ENCODE measurements around the gene ST6GALNAC3. TPM values are rescaled to one million over a fixed set of nuclear protein-coding genes. Genes with fewer than 3 reads are reported as not detected.

ST6GALNAC3 gene
- total RNA-seq, 4 donors from 2014 or later = 1.00 to 5.7 (median 1.9) TPM; not detected in 1

- WGBS, 2 donors (ENCODE audit: low coverage in 1 of 2) = 73 to 75% methylated on average over 7 to 9 of the region's 9 CpGs
- no peaks in the 10 kb centered on the region for H3K4me1 ChIP-seq
- H3K27ac ChIP-seq = no peak overlapping the region
- in situ Hi-C loops (cut with MboI; ENCODE audit: low pct_ligation_motif_present in 1 of 4, low pct_unique_long_range_greater_than_20kb in 1 of 4, low sequenced_read_pairs in 3 of 4) = no loop called here
- H3K4me3 ChIP-seq = no peak overlapping the region
- TF ChIP-seq POLR2AphosphoS5 (IDR thresholded peaks at IDR 0.05) = peak in 2 of 3 donors; percentile 17 to 28
- no peak for TF ChIP-seq POLR2A (IDR thresholded peaks at IDR 0.05)
- TF ChIP-seq CTCF (IDR thresholded peaks at IDR 0.05) = no peak
- no peak for TF ChIP-seq EP300 (IDR thresholded peaks at IDR 0.05; ENCODE audit: low read depth)
- no peaks in the 10 kb centered on the region for H3K36me3 ChIP-seq
- no peaks in the 10 kb centered on the region for H3K27me3 ChIP-seq
- no peaks in the 10 kb centered on the region for H3K9me3 ChIP-seq
- intact Hi-C loops (cut with DNase I; ENCODE audit: low total_unique reads) = no loop called here
- no peak for DNase-seq
These were observed 179.8 kb downstream of the ST6GALNAC3 start for GRCh38 chr1:76254104-76255030.

- Histone ChIP-seq H3K9me3 (no peaks in the 10 kb centered on the region), H3K36me3 (no peaks in the 10 kb centered on the region), H3K4me1 (no peaks in the 10 kb centered on the region), H3K4me3 (no peak overlapping the region), H3K27ac (no peak overlapping the region), H3K27me3 (no peaks in the 10 kb centered on the region)
- no peak for DNase-seq
- TF ChIP-seq POLR2A (IDR thresholded peaks at IDR 0.05) (no peak), CTCF (IDR thresholded peaks at IDR 0.05) (no peak), EP300 (IDR thresholded peaks at IDR 0.05; ENCODE audit: low read depth) (no peak), POLR2AphosphoS5 (IDR thresholded peaks at IDR 0.05) (no peak)
- in situ Hi-C loops (cut with MboI; ENCODE audit: low pct_ligation_motif_present in 1 of 4, low pct_unique_long_range_greater_than_20kb in 1 of 4, low sequenced_read_pairs in 3 of 4) (no loop called here), intact Hi-C loops (cut with DNase I; ENCODE audit: low total_unique reads) (no loop called here)
- 60 to 66% methylated on average over 3 of the region's 3 CpGs for WGBS, 2 donors (ENCODE audit: low coverage in 1 of 2)
These were observed 182.0 kb downstream of the ST6GALNAC3 start for GRCh38 chr1:76256289-76257223.

GRCh38 chr1:76257823-76258222 is 183.3 kb downstream of the ST6GALNAC3 start:
- no peaks in the 10 kb centered on the region for H3K9me3 ChIP-seq
- H3K4me1 ChIP-seq = no peaks in the 10 kb centered on the region
- no peak for DNase-seq
- WGBS, 2 donors (ENCODE audit: low coverage in 1 of 2) = 90 to 93% methylated on average over 2 of the region's 2 CpGs
- H3K36me3 ChIP-seq = no peaks in the 10 kb centered on the region
- no peak overlapping the region for H3K27ac ChIP-seq
- H3K4me3 ChIP-seq = no peak overlapping the region
- intact Hi-C loops (cut with DNase I; ENCODE audit: low total_unique reads) (no loop called here), in situ Hi-C loops (cut with MboI; ENCODE audit: low pct_ligation_motif_present in 1 of 4, low pct_unique_long_range_greater_than_20kb in 1 of 4, low sequenced_read_pairs in 3 of 4) (no loop called here)
- H3K27me3 ChIP-seq = no peaks in the 10 kb centered on the region
- no peak for TF ChIP-seq EP300 (IDR thresholded peaks at IDR 0.05; ENCODE audit: low read depth)

GRCh38 chr1:76259270-76259669 is 184.7 kb downstream of the ST6GALNAC3 start:
- in situ Hi-C loops (cut with MboI; ENCODE audit: low pct_ligation_motif_present in 1 of 4, low pct_unique_long_range_greater_than_20kb in 1 of 4, low sequenced_read_pairs in 3 of 4) (no loop called here), intact Hi-C loops (cut with DNase I; ENCODE audit: low total_unique reads) (no loop called here)
- DNase-seq = no peak
- H3K4me3 ChIP-seq = no peak overlapping the region
- no peak overlapping the region for H3K27ac ChIP-seq
- 40 to 43% methylated on average over 1 of the region's 1 CpG for WGBS, 2 donors (ENCODE audit: low coverage in 1 of 2)
- no peak for TF ChIP-seq POLR2A (IDR thresholded peaks at IDR 0.05)
- no peak for TF ChIP-seq POLR2AphosphoS5 (IDR thresholded peaks at IDR 0.05)
- TF ChIP-seq EP300 (IDR thresholded peaks at IDR 0.05; ENCODE audit: low read depth) = no peak
- TF ChIP-seq CTCF (IDR thresholded peaks at IDR 0.05) = no peak
- no peaks in the 10 kb centered on the region for H3K27me3 ChIP-seq
- H3K9me3 ChIP-seq = no peaks in the 10 kb centered on the region
- no peaks in the 10 kb centered on the region for H3K4me1 ChIP-seq
- no peaks in the 10 kb centered on the region for H3K36me3 ChIP-seq
